Activated naive CD8-positive, alpha-beta T cell treated with anti-CD3 and anti-CD28 coated beads, Interleukin-2, amount 50 U/mL, for 24 hours (primary cell): ENCODE data around the gene CHRM5.
A peak's percentile ranks its signal among the peaks of the same experiment; 100 is the strongest.
"Not testable (repeated sequence)": the region's sequence is repeated elsewhere in the genome, so short reads cannot be mapped to it uniquely, and the experiment has no call there.

ENCODE experiments used
- ATAC-seq: fragments of 150-1000 bp; cut with Tn5 transposase; one replicate; pipeline ENCODE4 v1.10.0; 2021
- DNase-seq: peaks from one replicate; pipeline ENCODE4 v3.0.0; 2021
- H3K27ac Mint-ChIP-seq: one replicate; pipeline ENCODE4 v1.8.0; 2021; ENCODE audit warnings: mild to moderate bottlenecking, mixed read lengths
- H3K27me3 Mint-ChIP-seq: one replicate; pipeline ENCODE4 v1.8.0; 2021; ENCODE audit warnings: mixed read lengths
- H3K36me3 Mint-ChIP-seq: one replicate; pipeline ENCODE4 v1.8.0; 2021; ENCODE audit warnings: low read depth, mixed read lengths
- H3K4me1 Mint-ChIP-seq: one replicate; pipeline ENCODE4 v1.8.0; 2021; ENCODE audit warnings: mixed read lengths
- H3K4me3 Mint-ChIP-seq: one replicate; pipeline ENCODE4 v1.8.0; 2021; ENCODE audit warnings: mild to moderate bottlenecking, moderate library complexity, mixed read lengths
- H3K9me3 Mint-ChIP-seq: one replicate; pipeline ENCODE4 v1.8.0; 2021; ENCODE audit warnings: mixed read lengths

The CHRM5 gene

GRCh38 chr15:33971811-33972210 lies 3.5 kb downstream of the CHRM5 start:
- no peaks in the 10 kb centered on the region for H3K9me3 Mint-ChIP-seq
- peaks cover 2% of the 10 kb centered on the region for H3K36me3 Mint-ChIP-seq
- ATAC-seq (no peak), DNase-seq (no peak)
- no peak overlapping the region for H3K27ac Mint-ChIP-seq
- peaks cover 2% of the 10 kb centered on the region for H3K27me3 Mint-ChIP-seq
- no peaks in the 10 kb centered on the region for H3K4me1 Mint-ChIP-seq
- no peak overlapping the region for H3K4me3 Mint-ChIP-seq

DNA sequence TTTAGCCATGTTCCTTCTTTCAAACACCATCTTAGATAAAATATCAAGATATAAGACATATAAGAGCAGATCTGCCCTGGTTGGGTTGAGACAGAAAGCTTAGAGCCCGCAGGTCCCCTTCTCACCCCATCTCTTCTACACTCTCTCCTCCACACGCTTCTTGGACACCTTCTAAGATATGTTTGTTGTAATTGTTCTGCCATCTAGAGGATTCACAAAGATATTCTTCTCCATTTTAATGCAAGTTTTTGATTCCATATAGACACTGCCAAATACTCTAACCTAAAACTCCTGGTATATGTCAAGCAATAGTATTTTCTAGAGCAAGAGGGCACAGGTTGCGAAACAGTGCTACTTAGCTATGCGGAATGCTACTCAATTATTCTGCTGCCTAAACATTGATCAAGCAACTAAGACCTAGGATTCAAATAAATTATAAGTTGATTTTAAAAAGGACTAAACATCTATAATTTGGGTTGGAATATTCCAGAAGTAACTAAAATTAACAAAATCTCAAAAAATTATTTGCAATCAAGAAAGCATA lies 6.8 kb downstream of the CHRM5 start:
- DNase-seq (no peak), ATAC-seq (no peak)
- no peaks in the 10 kb centered on the region for H3K27me3 Mint-ChIP-seq
- H3K9me3 Mint-ChIP-seq = no peaks in the 10 kb centered on the region
- H3K4me3 Mint-ChIP-seq = no peak overlapping the region
- H3K27ac Mint-ChIP-seq = no peak overlapping the region
- H3K4me1 Mint-ChIP-seq = no peaks in the 10 kb centered on the region
- H3K36me3 Mint-ChIP-seq = no peaks in the 10 kb centered on the region

DNA sequence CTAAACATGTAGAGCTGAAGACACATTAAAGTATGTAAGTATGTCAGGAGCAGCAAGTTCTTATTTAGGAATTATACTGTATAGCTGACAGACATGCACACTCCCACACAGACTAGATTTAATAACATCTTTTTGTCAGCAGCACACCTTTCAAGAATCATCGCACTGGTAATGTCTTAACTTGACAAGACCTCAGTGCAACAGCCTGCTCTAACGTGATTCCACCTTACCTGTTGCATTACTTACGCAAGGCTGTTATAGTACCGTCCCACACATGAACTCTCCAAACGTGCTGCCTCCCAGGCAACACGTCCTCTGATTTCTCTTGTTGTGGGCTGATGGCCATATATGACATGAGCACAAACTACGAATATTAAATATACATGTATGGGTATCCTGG lies 11.9 kb downstream of the CHRM5 start:
- Mint-ChIP-seq H3K9me3 (no peaks in the 10 kb centered on the region), H3K36me3 (no peaks in the 10 kb centered on the region), H3K27me3 (no peaks in the 10 kb centered on the region), H3K27ac (no peak overlapping the region), H3K4me1 (no peaks in the 10 kb centered on the region), H3K4me3 (no peak overlapping the region)
- no peak for DNase-seq
- no peak for ATAC-seq

GRCh38 chr15:33982516-33982915 lies 14.2 kb downstream of the CHRM5 start:
- Mint-ChIP-seq H3K4me3 (no peak overlapping the region), H3K9me3 (no peaks in the 10 kb centered on the region), H3K27ac (no peak overlapping the region), H3K4me1 (no peaks in the 10 kb centered on the region), H3K36me3 (no peaks in the 10 kb centered on the region), H3K27me3 (no peaks in the 10 kb centered on the region)
- no peak for ATAC-seq
- no peak for DNase-seq

DNA sequence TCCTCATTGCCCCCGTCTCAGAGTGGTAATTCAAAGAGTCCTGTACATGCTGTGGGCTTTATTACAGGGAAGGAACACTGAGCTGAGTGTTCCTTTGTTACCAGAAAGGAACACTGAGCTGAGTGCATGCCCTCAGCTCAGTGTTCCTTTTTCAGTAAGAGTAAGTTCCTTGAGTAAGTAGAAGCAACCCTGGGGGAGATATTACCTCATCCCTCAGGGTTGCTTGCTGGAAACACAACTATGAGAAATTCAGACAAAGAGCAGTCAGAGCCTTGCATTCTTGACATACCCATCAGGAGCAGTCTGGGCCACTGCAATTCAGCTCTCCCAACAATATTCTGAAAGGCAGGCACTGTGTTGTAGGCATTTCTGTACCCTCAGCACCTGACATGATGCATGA lies 17.0 kb downstream of the CHRM5 start:
- no peaks in the 10 kb centered on the region for H3K9me3 Mint-ChIP-seq
- ATAC-seq (no peak), DNase-seq (no peak)
- H3K36me3 Mint-ChIP-seq = no peaks in the 10 kb centered on the region
- H3K4me3 Mint-ChIP-seq = no peak overlapping the region
- H3K4me1 Mint-ChIP-seq = no peaks in the 10 kb centered on the region
- no peak overlapping the region for H3K27ac Mint-ChIP-seq
- no peaks in the 10 kb centered on the region for H3K27me3 Mint-ChIP-seq

GRCh38 chr15:33985751-33986150 lies 17.5 kb downstream of the CHRM5 start:
- DNase-seq (no peak), ATAC-seq (no peak)
- no peaks in the 10 kb centered on the region for H3K4me1 Mint-ChIP-seq
- no peaks in the 10 kb centered on the region for H3K9me3 Mint-ChIP-seq
- H3K27ac Mint-ChIP-seq = no peak overlapping the region
- H3K4me3 Mint-ChIP-seq = no peak overlapping the region
- no peaks in the 10 kb centered on the region for H3K36me3 Mint-ChIP-seq
- no peaks in the 10 kb centered on the region for H3K27me3 Mint-ChIP-seq

DNA sequence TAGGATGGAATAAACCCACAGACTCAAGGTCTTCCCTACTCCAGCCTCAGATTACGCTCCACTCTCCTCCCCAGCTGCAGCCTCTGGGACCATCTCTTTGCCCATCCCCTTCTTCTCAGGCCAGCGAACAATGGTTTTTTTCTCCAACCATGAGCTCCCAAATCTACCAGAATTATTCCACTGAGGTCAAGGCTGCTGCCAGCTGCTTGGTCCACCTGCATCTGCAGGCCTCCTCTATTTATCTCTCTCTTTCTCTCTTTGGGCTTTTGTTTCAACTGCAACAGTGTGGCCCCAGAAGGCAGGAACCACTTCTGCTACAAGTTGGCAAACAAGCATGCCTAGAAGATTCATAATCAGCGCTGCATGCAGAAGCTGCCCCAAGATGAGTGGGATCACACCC lies 19.1 kb downstream of the CHRM5 start:
- ATAC-seq = no peak
- no peak for DNase-seq
- Mint-ChIP-seq H3K27ac (no peak overlapping the region), H3K36me3 (peaks cover 2% of the 10 kb centered on the region), H3K4me3 (no peak overlapping the region), H3K27me3 (no peaks in the 10 kb centered on the region), H3K4me1 (no peaks in the 10 kb centered on the region), H3K9me3 (no peaks in the 10 kb centered on the region)

GRCh38 chr15:33988384-33988783 lies 20.1 kb downstream of the CHRM5 start:
- ATAC-seq (no peak), DNase-seq (no peak)
- Mint-ChIP-seq H3K4me3 (no peak overlapping the region), H3K4me1 (no peaks in the 10 kb centered on the region), H3K27ac (no peak overlapping the region), H3K36me3 (peaks cover 2% of the 10 kb centered on the region), H3K27me3 (no peaks in the 10 kb centered on the region), H3K9me3 (no peaks in the 10 kb centered on the region)

DNA sequence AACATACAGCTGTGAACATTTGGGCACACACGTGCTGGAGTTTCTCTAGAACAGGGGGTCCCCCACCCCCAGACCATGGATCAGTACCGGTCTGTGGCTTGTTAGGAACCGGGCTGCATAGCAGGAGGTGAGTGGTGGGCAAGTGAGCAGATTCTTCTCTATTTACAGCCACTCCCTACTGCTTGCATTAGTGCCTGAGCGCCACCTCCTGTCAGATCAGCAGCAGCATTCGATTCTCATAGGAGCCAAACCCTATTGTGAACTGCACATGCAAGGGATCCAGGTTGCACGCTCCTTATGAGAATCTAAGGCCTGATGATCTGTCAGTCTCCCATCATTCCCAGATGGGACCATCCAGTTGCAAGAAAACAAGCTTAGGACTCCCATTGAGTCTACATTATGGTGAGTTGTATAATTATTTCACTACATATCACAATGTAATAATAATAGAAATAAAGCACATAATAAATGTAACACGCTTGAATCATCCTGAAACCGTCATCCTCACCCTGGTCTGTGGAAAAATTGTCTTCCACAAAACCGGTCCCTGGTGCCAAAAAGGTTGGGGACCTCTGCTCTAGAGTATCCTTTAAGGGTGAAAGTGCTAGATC lies 25.8 kb downstream of the CHRM5 start:
- peak; percentile 4 for DNase-seq
- Mint-ChIP-seq H3K9me3 (no peaks in the 10 kb centered on the region), H3K27ac (no peak overlapping the region), H3K36me3 (peaks cover 2% of the 10 kb centered on the region), H3K27me3 (no peaks in the 10 kb centered on the region), H3K4me3 (no peak overlapping the region), H3K4me1 (no peaks in the 10 kb centered on the region)
- no peak for ATAC-seq

DNA sequence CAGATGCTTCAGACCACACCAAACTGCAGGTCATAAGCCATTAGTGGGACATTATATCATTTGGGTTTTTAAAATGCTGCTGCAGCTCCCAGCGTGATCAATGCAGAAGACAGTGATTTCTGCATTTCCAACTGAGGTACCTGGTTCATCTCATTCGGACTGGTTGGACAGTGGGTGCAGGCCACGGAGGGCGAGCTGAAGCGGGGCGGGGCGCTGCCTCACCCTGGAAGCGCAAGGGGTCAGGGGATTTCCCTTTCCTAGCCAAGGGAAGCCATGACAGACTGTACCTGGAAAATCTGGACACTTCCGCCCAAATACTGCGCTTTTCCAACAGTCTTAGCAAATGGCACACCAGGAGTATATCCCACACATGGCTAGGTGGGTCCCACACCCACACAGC lies 27.4 kb downstream of the CHRM5 start:
- H3K27me3 Mint-ChIP-seq, H3K36me3 Mint-ChIP-seq, DNase-seq, H3K4me3 Mint-ChIP-seq, ATAC-seq, H3K27ac Mint-ChIP-seq, H3K9me3 Mint-ChIP-seq, H3K4me1 Mint-ChIP-seq: not testable (repeated sequence)

DNA sequence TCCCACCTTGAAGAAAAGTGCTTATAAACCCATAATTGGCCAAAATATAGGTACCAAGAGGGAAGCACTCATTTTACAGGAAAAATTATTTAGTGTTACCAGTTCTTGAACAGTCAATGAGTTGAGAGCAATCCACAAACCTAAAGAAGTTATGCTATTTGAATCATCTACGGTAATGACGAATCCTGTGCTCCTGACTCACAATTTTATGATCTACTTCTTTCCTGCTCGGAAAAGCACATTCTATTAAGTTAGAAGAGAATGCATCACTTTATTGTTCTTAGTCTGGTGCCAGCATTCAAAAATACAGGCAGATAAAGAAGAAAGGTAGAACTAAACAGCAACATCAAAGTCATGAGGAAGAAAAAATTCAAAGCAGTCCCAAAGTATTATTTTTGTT lies 33.2 kb downstream of the CHRM5 start:
- H3K4me3 Mint-ChIP-seq = no peak overlapping the region
- no peaks in the 10 kb centered on the region for H3K9me3 Mint-ChIP-seq
- ATAC-seq (no peak), DNase-seq (no peak)
- no peaks in the 10 kb centered on the region for H3K4me1 Mint-ChIP-seq
- H3K27ac Mint-ChIP-seq = no peak overlapping the region
- H3K27me3 Mint-ChIP-seq = no peaks in the 10 kb centered on the region
- peaks cover 2% of the 10 kb centered on the region for H3K36me3 Mint-ChIP-seq

DNA sequence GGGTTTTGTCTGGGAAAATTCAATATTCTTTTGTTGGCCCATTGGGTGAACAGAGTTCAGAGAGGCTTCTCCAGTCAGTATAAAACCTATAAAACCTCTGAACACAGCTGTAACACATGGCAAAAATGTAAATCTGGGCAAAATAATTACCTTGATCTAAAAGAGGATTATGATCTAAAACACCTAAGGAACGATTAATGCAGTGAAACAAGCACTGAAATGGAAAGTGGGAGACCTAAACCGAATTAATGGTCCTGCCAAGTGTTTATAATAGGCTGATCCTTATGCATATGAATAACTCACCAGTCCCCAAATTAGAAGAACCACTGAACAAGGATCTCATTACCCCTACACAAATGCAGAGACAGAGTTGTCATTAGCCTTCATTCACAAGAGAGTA lies 38.1 kb downstream of the CHRM5 start:
- H3K27me3 Mint-ChIP-seq = no peaks in the 10 kb centered on the region
- no peaks in the 10 kb centered on the region for H3K4me1 Mint-ChIP-seq
- H3K9me3 Mint-ChIP-seq = no peaks in the 10 kb centered on the region
- H3K4me3 Mint-ChIP-seq = no peak overlapping the region
- H3K27ac Mint-ChIP-seq = no peak overlapping the region
- no peak for ATAC-seq
- no peak for DNase-seq
- peaks cover 2% of the 10 kb centered on the region for H3K36me3 Mint-ChIP-seq

DNA sequence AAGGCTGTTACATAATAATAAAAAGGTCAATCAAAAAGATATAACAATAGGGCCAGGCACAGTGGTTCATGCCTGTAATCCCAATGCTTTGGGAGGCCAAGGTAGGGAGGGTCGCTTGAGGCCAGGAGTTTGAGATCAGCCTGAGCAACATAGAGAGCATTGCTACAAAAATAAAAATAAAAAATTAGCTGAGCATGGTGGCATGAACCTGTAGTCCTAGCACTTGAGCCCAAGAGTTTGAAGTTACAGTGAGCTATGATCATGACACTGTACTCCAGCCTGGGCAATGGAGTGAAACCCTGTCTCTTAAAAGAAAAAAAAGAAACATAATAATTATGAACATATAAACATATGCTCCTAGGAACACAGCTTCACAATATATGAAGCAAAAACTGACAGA lies 41.4 kb downstream of the CHRM5 start:
- DNase-seq (no peak), ATAC-seq (no peak)
- no peak overlapping the region for H3K27ac Mint-ChIP-seq
- H3K4me1 Mint-ChIP-seq = no peaks in the 10 kb centered on the region
- H3K36me3 Mint-ChIP-seq = no peaks in the 10 kb centered on the region
- no peak overlapping the region for H3K4me3 Mint-ChIP-seq
- no peaks in the 10 kb centered on the region for H3K27me3 Mint-ChIP-seq
- H3K9me3 Mint-ChIP-seq = no peaks in the 10 kb centered on the region

DNA sequence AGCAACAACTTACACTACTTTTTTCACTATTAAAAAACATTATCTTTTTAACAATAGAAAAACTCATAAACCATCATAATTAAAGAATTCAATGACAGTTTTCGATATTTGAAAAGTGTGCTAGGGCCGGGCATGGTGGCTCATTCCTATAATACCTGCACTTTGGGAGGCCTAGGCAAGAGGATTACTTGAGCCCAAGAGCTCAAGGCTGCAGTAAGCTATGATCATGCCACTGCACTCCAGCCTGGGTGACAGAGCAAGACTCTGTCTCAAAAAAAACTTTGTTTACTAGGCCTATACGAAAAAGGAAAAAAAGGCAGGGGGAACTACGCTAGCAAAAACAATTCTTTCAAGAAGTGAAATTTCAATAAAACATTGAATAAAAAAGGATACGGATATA lies 42.6 kb downstream of the CHRM5 start:
- no peaks in the 10 kb centered on the region for H3K4me1 Mint-ChIP-seq
- no peak overlapping the region for H3K4me3 Mint-ChIP-seq
- H3K27me3 Mint-ChIP-seq = no peaks in the 10 kb centered on the region
- no peak overlapping the region for H3K27ac Mint-ChIP-seq
- H3K9me3 Mint-ChIP-seq = no peaks in the 10 kb centered on the region
- ATAC-seq (no peak), DNase-seq (no peak)
- no peaks in the 10 kb centered on the region for H3K36me3 Mint-ChIP-seq

GRCh38 chr15:34011481-34011880 lies 43.2 kb downstream of the CHRM5 start:
- ATAC-seq = no peak
- no peak overlapping the region for H3K27ac Mint-ChIP-seq
- H3K9me3 Mint-ChIP-seq = no peaks in the 10 kb centered on the region

DNA sequence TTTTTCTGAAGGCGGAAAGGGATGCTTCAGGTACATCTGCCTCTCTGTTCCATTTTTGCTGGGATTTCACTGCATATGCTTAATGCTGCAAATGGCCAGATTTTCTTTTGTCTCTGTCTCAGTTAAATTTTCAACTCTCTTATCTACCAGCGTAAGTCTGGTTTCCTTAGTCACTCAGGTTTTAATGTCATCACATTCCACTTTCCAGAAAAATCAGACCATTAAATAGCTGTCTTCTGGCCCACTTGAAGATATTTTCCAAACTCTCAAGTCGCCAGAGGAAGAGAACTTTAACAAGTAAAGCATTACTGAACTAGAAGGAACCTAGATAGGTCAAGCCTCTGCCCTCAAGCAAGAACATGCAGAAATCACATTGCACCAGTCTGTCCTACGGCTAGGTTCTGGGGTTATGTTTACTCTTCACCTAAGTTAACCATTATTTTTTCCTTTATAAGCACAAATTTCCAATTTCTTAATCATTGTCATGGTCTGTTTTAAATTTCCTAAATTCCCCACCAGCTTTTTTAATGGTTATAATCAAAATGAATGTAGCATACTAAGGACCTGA lies 44.2 kb downstream of the CHRM5 start:
- DNase-seq (no peak), ATAC-seq (no peak)
- Mint-ChIP-seq H3K9me3 (no peaks in the 10 kb centered on the region), H3K4me3 (no peak overlapping the region), H3K27me3 (no peaks in the 10 kb centered on the region), H3K36me3 (no peaks in the 10 kb centered on the region), H3K27ac (no peak overlapping the region), H3K4me1 (peaks cover 3% of the 10 kb centered on the region)

More at GRCh38 chr15:34011481-34011880, 43.2 kb downstream of the CHRM5 start:
- DNase-seq = no peak
- Mint-ChIP-seq H3K27me3 (no peaks in the 10 kb centered on the region), H3K36me3 (no peaks in the 10 kb centered on the region), H3K4me1 (no peaks in the 10 kb centered on the region), H3K4me3 (no peak overlapping the region)
